Stimulated activated CD8-positive, alpha-beta memory T cell treated with anti-CD3 and anti-CD28 coated beads, Interleukin-7, amount 100 ng/mL, for 24 hours (primary cell): ENCODE data around the gene GXYLT2.

Experiments used
- DNase-seq: peaks from one replicate; pipeline ENCODE4 v3.0.0-alpha.2; 2020; ENCODE audit warnings: low read depth

The GXYLT2 gene

GRCh38 chr3:72887705-72888545, at the start of gene GXYLT2:
GXYLT2 (plus strand) TSS chr3:72888046; CDS start chr3:72888234, 188 bp downstream.
- DNase-seq, result peak; percentile 5

DNA sequence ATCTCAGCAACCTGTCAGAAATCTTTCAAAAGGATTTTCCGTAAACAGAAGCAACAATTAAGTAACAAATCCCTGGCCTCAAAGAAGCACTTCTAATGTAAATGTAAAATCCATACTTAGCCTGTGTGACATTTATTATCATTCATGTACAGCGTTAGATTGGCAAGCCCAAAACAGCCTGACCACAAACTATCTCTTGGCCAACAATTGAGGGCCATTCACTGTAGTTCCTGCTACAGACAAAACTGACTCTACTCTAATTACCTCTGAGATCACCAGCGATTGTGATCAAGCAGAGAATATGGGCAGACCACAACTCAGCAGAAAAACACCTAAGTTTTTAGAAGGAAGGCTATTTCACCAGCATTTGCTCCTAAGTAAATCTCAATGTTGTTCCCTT, 48.8 kb upstream of the GXYLT2 start:
- no peak for DNase-seq

- DNase-seq, result no peak
Measured at GRCh38 chr3:72844436-72844993, 43.3 kb upstream of the GXYLT2 start.

- no peak for DNase-seq
Measured at GRCh38 chr3:72846166-72846565, 41.7 kb upstream of the GXYLT2 start.

- DNase-seq, result no peak
Measured at GRCh38 chr3:72847282-72847681, 40.6 kb upstream of the GXYLT2 start.

GRCh38 chr3:72847751-72848702, 39.8 kb upstream of the GXYLT2 start, which contains the start of gene SHQ1:
SHQ1 (minus strand) TSS chr3:72848445; CDS start chr3:72848340, 105 bp downstream.
- peak; percentile 94 for DNase-seq

DNA sequence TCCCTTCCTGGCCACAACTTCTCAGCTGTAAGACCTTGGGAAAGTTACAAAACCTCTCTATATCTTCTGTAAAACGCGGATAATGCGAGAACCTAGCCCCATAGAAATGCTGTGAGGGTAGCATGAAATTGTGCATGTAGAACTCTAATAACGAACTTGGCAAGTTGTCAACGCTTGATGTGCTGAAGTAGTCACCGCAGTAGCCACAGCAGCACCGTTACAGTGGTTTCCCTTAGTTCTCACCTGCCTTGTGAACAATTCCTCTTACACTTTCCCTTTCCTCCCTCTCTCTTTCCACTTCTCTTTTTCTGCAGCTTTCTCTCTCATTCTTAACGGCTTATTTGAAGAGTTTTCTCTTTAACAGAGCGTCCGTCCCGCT, 39.2 kb upstream of the GXYLT2 start:
- no peak for DNase-seq

DNA sequence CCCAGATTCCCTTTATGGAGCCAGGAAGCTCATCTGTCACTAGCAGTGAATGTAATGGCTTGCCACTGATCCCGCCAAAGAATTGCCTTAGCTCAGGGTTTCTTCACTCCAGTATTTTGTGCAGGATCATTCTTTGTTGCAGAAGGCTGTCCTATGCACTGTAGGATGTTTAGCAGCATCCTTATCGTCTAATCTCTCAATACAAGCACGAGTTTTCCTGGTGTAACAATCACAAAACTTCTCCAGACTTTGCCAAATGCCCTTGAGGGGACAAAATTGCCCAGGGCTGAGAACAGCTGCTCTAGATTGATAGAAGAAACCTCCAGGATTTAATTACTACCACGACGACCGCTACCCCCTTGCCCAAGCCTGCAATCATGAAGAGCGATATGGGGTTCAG, 32.8 kb upstream of the GXYLT2 start:
- no peak for DNase-seq

DNA sequence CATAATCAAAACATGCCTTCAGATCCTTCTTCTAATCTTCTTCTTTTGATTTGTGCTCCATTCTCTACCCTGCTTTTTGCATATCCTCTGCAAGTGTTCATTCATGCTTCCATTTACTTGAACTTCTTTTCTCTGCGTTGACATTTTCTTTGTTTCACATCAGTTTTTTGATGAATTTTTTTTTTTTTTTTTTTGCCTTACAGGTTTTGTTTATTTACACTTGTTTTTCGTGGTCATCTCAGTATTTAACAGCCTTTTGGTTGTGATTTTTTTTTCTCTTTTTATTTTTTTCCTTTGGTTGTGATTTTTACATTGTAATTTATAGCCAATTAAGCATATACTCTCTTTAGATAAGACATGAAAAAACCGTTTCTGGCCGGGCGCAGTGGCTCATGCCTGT, 27.8 kb upstream of the GXYLT2 start:
- DNase-seq, result no peak

DNA sequence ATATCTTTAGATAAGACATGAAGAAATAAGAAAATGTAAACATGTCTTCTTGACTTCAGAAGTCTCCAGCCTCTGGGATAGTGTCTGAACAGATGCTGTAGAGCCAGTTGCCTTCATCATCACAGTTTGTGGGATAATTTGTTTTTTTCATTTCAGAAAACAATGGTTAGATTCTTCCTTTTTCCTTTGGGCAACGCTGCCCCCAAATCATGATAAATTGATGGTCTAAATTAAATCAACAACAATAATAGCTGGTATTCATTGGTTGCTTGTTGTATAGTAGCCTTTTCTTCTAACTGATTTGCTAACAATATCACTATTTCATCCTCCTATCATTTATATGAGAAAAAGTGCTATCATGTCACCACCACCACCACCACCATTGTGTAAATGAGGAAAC, 27.0 kb upstream of the GXYLT2 start:
- no peak for DNase-seq

- DNase-seq, result no peak
Measured at GRCh38 chr3:72862314-72863090, 25.3 kb upstream of the GXYLT2 start.

GRCh38 chr3:72872183-72872582, 15.7 kb upstream of the GXYLT2 start:
- no peak for DNase-seq

DNA sequence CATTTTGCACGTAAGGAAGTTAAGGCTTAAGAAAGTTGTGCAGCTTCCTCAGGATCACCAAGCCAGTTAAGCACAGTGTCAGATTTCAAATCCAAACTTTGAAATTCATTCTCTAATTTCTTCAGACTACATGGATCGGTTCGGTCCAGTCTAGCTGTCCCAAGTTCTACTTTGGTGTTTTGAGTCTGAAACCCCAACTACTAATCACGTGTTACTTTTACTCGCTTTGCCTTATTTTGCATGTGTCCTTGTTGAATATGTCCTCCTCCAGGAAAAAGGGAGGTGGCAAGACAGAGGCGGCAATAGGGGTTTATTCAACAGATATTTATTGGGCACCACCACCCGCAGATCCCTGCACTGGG, 522 bp upstream of the GXYLT2 start:
- DNase-seq, result no peak

DNA sequence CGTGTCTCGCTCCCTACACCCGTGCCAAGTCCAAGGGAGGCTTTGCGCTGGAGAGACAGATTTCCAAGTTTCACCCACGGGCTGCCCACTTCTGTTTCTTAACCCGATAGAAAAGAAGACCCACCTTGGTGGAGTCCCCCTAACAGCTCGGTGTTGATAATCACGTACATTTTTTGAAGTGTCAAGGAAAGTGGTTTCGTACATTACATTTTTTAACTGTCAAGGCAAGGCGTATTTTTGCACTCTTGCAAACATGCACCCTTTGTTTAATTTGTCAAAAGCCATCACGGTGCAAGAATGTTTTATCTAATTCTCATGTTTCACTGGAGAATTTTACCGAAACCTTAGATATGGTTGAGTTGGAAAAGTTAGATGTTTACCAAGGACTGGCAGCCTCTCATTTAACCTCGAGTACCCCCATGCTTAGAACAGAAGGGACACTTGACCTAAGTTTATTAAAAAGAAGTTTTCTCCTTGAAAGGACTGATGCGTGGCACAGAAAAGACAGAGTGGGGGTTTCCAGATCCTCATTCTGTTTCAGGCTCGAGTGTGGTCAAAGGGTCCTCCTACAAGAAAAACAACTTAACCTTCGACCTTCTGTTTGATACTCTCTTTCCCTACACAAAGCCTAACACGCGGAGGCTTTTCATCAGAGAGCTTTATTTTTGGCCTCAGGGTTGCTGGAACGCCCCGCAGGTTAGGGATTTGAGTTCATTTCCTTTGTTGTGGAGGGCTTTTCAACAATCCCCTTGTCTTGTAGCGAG, 882 bp downstream of the GXYLT2 start:
- DNase-seq, result no peak

- DNase-seq, result no peak
Measured at GRCh38 chr3:72889310-72890165, 1.7 kb downstream of the GXYLT2 start.

DNA sequence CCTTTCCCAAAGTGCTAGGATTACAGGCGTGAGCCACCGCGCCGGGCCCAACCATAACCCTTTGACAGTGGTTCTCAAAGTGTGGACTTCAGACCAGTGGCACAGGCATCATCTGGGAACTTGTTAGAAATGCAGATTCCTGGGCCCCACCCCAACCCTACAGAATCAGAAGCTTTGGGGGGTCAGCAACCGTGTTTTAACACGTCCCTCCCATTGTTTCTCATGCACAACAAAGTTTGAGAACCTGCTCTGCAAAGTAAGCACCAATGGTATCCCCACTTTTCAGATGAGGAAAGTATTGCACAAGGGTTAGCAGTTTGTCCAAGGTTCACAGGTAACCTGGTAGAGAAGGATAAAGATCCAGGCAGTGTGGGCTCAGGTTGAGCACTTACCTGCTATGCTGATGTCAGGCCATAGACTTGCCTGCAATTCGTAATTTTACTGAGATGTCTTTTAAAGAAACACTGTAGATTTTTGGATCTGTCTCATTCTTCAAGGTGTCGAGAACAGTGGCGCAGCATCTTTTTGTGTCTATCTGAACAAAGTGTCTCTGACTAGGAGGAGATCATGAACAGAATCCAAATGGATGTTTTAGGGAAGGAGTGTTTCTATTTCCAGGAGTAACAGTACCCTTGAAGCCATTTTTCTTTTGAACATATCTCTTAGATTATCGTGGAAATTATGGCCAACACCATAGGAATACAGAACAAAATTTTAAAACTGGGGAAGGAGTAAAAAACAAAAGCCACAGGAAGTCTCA, 2.5 kb downstream of the GXYLT2 start:
- no peak for DNase-seq

DNA sequence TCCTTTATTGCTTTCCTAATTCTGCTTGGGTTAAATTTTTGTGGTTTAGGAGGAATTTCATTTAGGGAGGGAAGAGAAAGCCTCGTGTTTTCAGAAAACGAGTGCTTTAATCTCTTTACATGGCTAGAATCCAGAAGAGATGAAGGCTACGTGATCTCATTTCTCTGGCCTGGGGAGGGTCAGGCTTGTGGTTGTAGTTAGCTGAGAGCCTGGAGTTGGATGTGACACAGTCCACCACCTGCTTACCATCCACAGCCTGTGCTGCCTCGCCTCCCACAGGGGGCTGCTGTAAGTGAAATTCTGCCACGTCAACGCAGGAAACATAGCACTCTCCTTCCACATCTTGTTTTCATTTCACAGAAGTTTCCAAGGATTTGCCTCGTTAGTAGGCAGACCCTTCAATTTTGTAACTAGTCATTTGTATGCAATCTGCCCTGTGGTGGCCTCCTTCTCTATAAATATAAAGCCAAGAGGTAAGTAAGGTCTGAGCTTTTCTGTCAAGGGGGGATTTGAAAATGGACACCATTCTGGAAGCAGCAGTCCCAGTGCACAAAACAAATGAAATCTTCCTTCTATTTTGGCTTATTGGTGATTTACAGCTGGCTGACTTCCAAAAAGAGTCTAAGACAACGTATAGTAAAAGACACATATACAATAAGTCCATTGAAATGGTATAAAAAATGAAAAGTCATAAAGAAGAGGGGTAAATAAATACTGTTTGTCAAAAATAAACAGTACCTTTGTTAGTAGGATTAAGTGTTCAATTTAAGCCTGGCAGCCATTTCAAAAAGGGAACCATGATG, 3.4 kb downstream of the GXYLT2 start:
- no peak for DNase-seq

DNA sequence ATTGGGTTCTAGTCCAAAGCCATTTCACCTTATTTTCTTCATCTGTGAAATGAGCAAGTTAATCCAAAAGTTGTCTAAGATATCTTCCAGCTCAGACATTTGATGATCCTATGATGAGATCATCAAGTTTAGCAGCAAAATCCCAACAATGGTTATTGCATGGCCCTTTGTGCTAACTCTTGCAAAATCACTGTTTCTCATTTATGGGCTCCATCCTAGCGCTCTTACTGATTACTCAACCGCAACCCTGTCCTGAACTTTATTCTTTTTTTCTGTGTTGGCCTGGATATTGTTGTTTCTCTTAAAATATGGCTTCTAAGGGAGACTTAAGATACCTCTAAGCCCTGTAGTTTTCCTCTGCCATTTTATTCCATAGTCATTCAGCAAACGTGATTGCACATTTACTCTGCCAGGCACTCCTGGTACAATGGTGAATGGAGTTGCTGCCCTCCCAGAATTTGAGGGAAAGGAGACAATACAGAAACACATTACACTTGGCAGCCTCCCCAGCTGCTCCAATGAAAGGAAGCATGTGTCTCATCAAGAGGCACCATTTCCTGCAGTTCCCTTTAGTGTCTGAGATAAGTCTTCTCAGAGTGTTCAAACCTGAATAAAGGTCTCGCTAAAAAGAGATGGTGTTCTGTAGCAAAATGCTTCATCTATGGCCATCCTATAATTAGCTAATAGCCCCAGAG, 4.4 kb downstream of the GXYLT2 start:
- DNase-seq, result no peak
